ENCODE data around the gene EHF.

DNA sequence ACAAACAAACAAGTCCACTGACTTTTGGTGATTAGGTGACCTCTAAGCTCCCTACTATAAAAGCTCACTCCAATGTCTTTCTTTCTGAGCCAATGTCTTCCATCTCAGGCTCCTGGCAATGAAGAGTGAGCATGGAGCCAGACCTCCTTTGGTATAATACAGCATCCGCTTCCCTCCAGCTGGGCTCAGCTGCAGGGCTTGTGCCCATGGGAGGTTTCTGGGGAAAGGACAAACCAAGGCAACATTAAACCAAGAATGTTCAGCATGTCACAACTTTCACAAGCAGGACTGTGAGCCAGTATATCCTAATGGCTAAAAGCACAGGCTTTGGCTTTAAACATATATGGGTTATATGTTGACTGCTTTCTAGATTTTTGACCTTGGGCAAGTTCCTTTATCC is 58.8 kb downstream of the EHF start:
- TF ChIP-seq, protein P1, sequence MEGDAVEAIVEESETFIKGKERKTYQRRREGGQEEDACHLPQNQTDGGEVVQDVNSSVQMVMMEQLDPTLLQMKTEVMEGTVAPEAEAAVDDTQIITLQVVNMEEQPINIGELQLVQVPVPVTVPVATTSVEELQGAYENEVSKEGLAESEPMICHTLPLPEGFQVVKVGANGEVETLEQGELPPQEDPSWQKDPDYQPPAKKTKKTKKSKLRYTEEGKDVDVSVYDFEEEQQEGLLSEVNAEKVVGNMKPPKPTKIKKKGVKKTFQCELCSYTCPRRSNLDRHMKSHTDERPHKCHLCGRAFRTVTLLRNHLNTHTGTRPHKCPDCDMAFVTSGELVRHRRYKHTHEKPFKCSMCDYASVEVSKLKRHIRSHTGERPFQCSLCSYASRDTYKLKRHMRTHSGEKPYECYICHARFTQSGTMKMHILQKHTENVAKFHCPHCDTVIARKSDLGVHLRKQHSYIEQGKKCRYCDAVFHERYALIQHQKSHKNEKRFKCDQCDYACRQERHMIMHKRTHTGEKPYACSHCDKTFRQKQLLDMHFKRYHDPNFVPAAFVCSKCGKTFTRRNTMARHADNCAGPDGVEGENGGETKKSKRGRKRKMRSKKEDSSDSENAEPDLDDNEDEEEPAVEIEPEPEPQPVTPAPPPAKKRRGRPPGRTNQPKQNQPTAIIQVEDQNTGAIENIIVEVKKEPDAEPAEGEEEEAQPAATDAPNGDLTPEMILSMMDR (IDR thresholded peaks at IDR 0.05) = no peak
- TF ChIP-seq POLR2A (IDR thresholded peaks at IDR 0.05) = no peak

Measured in body of pancreas (tissue), 4 donors.